Activated CD8-positive, alpha-beta memory T cell treated with anti-CD3 and anti-CD28 coated beads, Interleukin-2, amount 10 ng/mL, durations not matched to agents 7 days and 5 days (primary cell): ENCODE measurements around the gene NHLH1. TPM values are rescaled to one million over a fixed set of nuclear protein-coding genes. Genes with fewer than 3 reads are reported as not detected.

Experiments
- ATAC-seq: fragments of 150-1000 bp; cut with Tn5 transposase; one replicate; pipeline ENCODE4 v1.10.0; 2021; ENCODE audit warnings: moderate library complexity
- CTCF ChIA-PET: fragments of 350-600 bp; sonication (Branson Sonifier 250); formaldehyde crosslinking; loops from one replicate; lab custom pipeline; 2021; ENCODE audit warnings: antibody characterized with exemption; lab: Charles Lee
- DNase-seq: peaks from one replicate; pipeline ENCODE4 v3.0.0-alpha.2; 2020
- H3K27ac Mint-ChIP-seq: one replicate; pipeline ENCODE4 v1.8.0; 2021; ENCODE audit warnings: mild to moderate bottlenecking, mixed read lengths
- H3K27me3 Mint-ChIP-seq: one replicate; pipeline ENCODE4 v1.8.0; 2021; ENCODE audit warnings: mixed read lengths
- H3K36me3 Mint-ChIP-seq: one replicate; pipeline ENCODE4 v1.8.0; 2021; ENCODE audit warnings: mild to moderate bottlenecking, mixed read lengths
- H3K4me1 Mint-ChIP-seq: one replicate; pipeline ENCODE4 v1.8.0; 2021; ENCODE audit warnings: mixed read lengths
- H3K4me3 Mint-ChIP-seq: one replicate; pipeline ENCODE4 v1.8.0; 2021; ENCODE audit warnings: mild to moderate bottlenecking, moderate library complexity, mixed read lengths
- H3K9me3 Mint-ChIP-seq: one replicate; pipeline ENCODE4 v1.8.0; 2022; ENCODE audit warnings: low read depth, mixed read lengths
- total RNA-seq, 2 experiments: library from RNA; stranded (reverse); gene quantifications; one replicate each; pipeline ENCODE4 v1.2.3, GENCODE V29; 2021

The NHLH1 gene
- total RNA-seq, 2 experiments from 2014 or later, result 0.35 to 0.44 TPM

DNA sequence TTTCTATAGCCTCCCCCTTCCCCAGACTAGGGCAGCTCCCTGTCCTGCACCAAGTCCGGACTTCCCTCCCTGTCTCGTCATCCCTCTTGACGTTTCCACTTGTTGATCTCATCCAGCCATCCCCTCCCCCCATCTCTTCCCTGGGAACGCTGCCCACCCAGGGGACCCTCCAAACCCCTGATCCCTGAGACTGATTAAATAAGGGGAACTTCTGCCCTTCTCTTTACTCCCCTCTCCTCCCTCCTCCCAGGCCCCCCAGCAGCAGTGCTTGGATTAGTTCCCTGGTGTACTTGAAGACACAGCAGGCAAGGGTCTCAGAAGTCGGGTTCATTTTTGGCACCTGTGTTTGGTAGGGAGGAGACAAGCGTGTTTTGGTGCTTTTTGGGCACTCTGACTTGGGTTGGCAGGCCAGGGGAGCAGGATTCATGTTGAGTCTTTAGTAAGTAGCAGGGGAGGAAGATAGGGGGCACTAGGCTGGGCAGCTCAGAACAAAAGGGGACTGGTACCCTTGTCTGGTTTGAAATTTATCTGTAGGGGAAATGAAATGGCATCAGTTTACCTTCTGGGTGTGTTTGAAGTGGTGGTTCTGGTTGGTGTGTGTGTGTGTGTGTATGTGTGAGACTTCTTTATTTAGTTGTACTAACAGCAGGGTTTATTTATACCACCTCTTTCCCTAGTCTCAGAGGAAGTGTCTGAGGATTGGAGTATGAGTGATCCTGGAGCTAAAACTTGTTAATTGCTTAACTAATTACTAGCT is 44.6 kb downstream of the NHLH1 start:
- CTCF ChIA-PET, result no interaction called here
- H3K9me3 Mint-ChIP-seq, result no peaks in the 10 kb centered on the region
- H3K27ac Mint-ChIP-seq, result no peak overlapping the region
- ATAC-seq (no peak), DNase-seq (no peak)
- H3K4me1 Mint-ChIP-seq, result no peaks in the 10 kb centered on the region
- no peaks in the 10 kb centered on the region for H3K36me3 Mint-ChIP-seq
- H3K27me3 Mint-ChIP-seq, result no peaks in the 10 kb centered on the region
- H3K4me3 Mint-ChIP-seq, result no peak overlapping the region

- CTCF ChIA-PET, result no interaction called here
- no peaks in the 10 kb centered on the region for H3K27me3 Mint-ChIP-seq
- DNase-seq (no peak), ATAC-seq (no peak)
- no peaks in the 10 kb centered on the region for H3K36me3 Mint-ChIP-seq
- no peaks in the 10 kb centered on the region for H3K9me3 Mint-ChIP-seq
- no peak overlapping the region for H3K4me3 Mint-ChIP-seq
- H3K27ac Mint-ChIP-seq, result no peak overlapping the region
- H3K4me1 Mint-ChIP-seq, result no peaks in the 10 kb centered on the region
These were observed 45.1 kb downstream of the NHLH1 start for GRCh38 chr1:160412028-160412362.

- Mint-ChIP-seq H3K9me3 (no peaks in the 10 kb centered on the region), H3K27me3 (peaks cover 3% of the 10 kb centered on the region), H3K4me1 (no peaks in the 10 kb centered on the region), H3K36me3 (no peaks in the 10 kb centered on the region), H3K4me3 (no peak overlapping the region), H3K27ac (no peak overlapping the region)
- CTCF ChIA-PET, result interaction anchor here (0.7 kb wide), 1 partner anchor 12 kb away, joined by 3 read pairs; no protein-coding TSS in a partner anchor
- no peak for DNase-seq
- ATAC-seq, result no peak
These were observed 46.8 kb downstream of the NHLH1 start for GRCh38 chr1:160413716-160414115.

DNA sequence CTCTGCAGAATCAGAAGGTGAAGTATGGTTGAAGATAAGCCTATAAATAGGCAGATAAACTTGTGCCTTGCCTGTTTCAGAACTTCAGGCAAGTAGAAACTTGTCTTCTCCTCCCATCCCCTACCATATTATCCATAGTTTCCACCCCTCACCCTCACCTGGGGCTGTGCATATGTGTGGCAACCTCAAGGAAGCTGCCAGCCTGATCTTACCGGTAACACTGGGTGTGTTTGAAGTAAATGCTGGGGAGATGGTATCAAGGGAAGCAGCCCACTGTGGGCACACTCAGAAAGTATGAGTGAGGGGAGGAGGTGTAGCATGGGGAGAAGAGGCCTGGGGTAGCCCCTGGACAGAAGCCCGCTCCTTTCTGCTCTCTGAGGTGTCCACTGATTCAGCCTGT is 48.0 kb downstream of the NHLH1 start:
- Mint-ChIP-seq H3K27me3 (peaks cover 6% of the 10 kb centered on the region), H3K9me3 (no peaks in the 10 kb centered on the region), H3K27ac (no peak overlapping the region), H3K4me3 (no peak overlapping the region), H3K4me1 (no peaks in the 10 kb centered on the region), H3K36me3 (no peaks in the 10 kb centered on the region)
- ATAC-seq (no peak), DNase-seq (no peak)
- CTCF ChIA-PET, result no interaction called here

DNA sequence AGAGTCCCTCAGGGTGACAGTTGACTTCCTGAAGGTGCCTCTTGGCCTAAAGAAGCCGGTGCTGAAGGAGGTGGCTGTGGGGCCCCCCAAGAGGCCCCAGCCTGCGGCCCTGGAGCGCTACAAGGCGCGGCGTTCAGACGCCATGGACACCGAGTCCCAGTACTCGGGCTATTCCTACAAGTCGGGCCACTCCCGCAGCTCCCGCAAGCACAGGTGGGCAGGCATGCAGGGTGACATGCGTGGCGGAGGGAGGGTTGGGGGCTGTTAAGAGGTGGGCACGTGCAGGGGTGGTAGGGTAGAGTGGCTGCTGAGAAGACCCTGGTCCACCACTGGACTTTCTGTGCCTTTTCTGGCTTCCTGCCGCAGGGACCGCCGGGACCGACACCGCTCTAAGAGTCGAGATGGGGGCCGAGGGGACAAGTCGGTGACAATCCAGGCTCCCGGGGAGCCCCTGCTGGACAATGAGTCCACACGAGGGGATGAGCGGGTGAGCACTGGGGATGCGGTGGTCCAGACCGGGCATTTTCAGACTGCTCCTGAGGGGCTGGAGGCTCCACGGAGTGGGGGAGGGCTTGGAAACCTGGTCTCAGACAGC is 48.9 kb downstream of the NHLH1 start:
- Mint-ChIP-seq H3K4me1 (no peaks in the 10 kb centered on the region), H3K36me3 (no peaks in the 10 kb centered on the region), H3K27ac (no peak overlapping the region), H3K4me3 (no peak overlapping the region), H3K27me3 (peaks cover 9% of the 10 kb centered on the region), H3K9me3 (no peaks in the 10 kb centered on the region)
- no peak for ATAC-seq
- DNase-seq, result no peak
- CTCF ChIA-PET, result interaction anchor here (1.3 kb wide), 1 partner anchor 175 kb away, joined by 3 read pairs; no protein-coding TSS in a partner anchor

DNA sequence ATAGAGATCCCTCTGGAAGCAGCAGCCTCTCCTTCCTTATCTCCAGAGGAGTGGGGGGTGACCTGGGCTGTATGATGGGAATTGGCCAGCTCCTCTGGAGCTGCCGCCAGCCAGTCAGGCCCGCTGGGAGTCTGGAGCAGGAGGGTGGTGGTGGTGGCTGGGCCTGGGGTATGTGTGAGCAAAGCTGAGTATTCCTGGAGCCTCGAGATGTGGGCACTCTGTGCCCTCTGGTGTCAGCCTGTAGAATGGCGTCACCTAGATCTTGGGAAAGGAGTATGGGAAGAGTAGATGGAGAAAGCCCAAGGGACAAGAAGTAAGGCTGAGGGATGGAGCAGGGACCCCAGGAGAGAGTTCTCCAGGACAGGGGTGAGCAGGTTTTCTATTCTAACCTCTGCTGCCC is 49.5 kb downstream of the NHLH1 start:
- no peaks in the 10 kb centered on the region for H3K36me3 Mint-ChIP-seq
- peaks cover 9% of the 10 kb centered on the region for H3K27me3 Mint-ChIP-seq
- H3K4me1 Mint-ChIP-seq, result no peaks in the 10 kb centered on the region
- no peak overlapping the region for H3K4me3 Mint-ChIP-seq
- CTCF ChIA-PET, result interaction anchor here (1.3 kb wide), 1 partner anchor 176 kb away, joined by 3 read pairs; no protein-coding TSS in a partner anchor
- H3K9me3 Mint-ChIP-seq, result no peaks in the 10 kb centered on the region
- H3K27ac Mint-ChIP-seq, result no peak overlapping the region
- ATAC-seq, result no peak
- DNase-seq, result no peak

GRCh38 chr1:160418483-160418882 is 51.6 kb downstream of the NHLH1 start:
- no peaks in the 10 kb centered on the region for H3K4me1 Mint-ChIP-seq
- no peak for ATAC-seq
- peaks cover 9% of the 10 kb centered on the region for H3K27me3 Mint-ChIP-seq
- no peak overlapping the region for H3K4me3 Mint-ChIP-seq
- CTCF ChIA-PET, result no interaction called here
- DNase-seq, result no peak
- no peaks in the 10 kb centered on the region for H3K36me3 Mint-ChIP-seq
- no peak overlapping the region for H3K27ac Mint-ChIP-seq
- no peaks in the 10 kb centered on the region for H3K9me3 Mint-ChIP-seq

- Mint-ChIP-seq H3K9me3 (no peaks in the 10 kb centered on the region), H3K36me3 (no peaks in the 10 kb centered on the region), H3K4me1 (no peaks in the 10 kb centered on the region), H3K27me3 (peaks cover 9% of the 10 kb centered on the region), H3K4me3 (no peak overlapping the region), H3K27ac (no peak overlapping the region)
- no peak for ATAC-seq
- CTCF ChIA-PET, result no interaction called here
- DNase-seq, result no peak
These were observed 52.4 kb downstream of the NHLH1 start for GRCh38 chr1:160419150-160419837.

DNA sequence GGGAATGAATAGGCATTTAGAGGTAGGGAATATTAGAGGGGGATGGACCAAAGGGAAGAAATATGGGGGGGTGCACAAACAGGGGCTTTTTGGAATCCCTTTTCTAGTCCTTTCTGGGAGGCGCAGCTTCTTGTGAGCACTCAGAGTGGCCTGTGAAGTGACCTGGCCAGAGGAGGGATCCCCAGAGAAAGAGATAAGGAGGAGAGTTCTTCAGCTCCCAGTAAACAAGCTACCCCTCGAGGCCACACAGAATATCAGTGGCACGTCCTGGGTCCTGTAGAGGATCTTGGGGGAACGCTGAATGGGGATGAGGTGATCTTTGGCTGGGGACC is 52.9 kb downstream of the NHLH1 start:
- no peaks in the 10 kb centered on the region for H3K36me3 Mint-ChIP-seq
- CTCF ChIA-PET, result no interaction called here
- no peaks in the 10 kb centered on the region for H3K9me3 Mint-ChIP-seq
- no peaks in the 10 kb centered on the region for H3K4me1 Mint-ChIP-seq
- no peak for DNase-seq
- H3K27ac Mint-ChIP-seq, result no peak overlapping the region
- H3K27me3 Mint-ChIP-seq, result peaks cover 9% of the 10 kb centered on the region
- no peak for ATAC-seq
- H3K4me3 Mint-ChIP-seq, result no peak overlapping the region

DNA sequence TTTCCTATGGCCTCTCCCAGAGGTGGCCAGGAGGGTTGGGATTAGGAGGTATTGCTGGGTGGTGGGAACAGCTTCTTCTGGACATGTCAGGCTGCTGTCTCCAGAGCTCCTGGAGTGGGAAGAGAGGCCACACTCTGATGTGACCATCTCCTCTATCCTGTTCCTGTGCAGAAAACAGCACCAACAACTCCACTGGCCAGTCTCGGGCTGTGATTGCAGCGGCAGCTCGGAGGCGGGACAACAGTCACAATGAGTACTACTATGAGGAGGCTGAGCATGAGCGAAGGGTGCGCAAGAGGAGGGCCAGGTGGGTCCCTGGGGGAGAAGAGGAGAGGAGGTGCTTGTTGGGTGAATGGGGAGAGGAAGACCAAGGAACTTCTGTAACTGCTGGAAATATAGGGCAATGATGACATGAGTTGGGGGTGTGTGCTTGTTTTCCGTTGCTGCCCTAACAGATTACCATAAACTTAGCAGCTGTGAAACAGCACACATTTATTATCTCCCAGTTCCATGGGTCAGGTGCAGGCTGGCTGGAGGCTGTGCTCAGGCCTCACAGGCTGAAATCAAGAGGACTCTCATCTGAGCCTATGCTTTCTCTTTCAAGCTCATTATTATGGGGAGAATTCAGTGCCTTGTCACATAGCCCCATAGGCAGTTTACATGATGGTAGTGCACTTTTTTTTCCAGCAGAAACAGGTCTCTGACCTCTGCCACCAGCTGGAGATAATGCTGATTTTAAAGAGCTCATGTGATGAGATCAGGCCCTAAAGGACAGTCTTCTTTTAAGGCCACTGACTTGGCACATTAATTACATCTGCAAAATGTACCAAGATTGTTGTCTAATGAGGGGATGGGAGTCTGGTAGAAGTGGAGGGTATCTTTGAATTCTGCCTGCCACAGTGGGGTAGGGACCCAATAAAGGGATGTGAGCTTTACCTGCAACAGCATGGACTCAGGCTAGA is 54.3 kb downstream of the NHLH1 start:
- H3K9me3 Mint-ChIP-seq, result no peaks in the 10 kb centered on the region
- no peaks in the 10 kb centered on the region for H3K36me3 Mint-ChIP-seq
- CTCF ChIA-PET, result no interaction called here

GRCh38 chr1:160421881-160422280 is 55.0 kb downstream of the NHLH1 start:
- no peaks in the 10 kb centered on the region for H3K4me1 Mint-ChIP-seq
- no peak overlapping the region for H3K4me3 Mint-ChIP-seq
- H3K27me3 Mint-ChIP-seq, result peaks cover 9% of the 10 kb centered on the region
- CTCF ChIA-PET, result no interaction called here
- no peak for ATAC-seq
- H3K27ac Mint-ChIP-seq, result no peak overlapping the region
- DNase-seq, result no peak
- H3K9me3 Mint-ChIP-seq, result no peaks in the 10 kb centered on the region
- no peaks in the 10 kb centered on the region for H3K36me3 Mint-ChIP-seq

More for the DNA sequence above, 54.3 kb downstream of the NHLH1 start:
- H3K27me3 Mint-ChIP-seq, result peaks cover 9% of the 10 kb centered on the region
- no peak for DNase-seq
- H3K4me1 Mint-ChIP-seq, result no peaks in the 10 kb centered on the region
- no peak overlapping the region for H3K27ac Mint-ChIP-seq
- no peak overlapping the region for H3K4me3 Mint-ChIP-seq
- no peak for ATAC-seq
